ENCODE results near the gene YWHAH.
A peak's percentile ranks its signal among the peaks of the same experiment; 100 is the strongest.

YWHAH gene

DNA sequence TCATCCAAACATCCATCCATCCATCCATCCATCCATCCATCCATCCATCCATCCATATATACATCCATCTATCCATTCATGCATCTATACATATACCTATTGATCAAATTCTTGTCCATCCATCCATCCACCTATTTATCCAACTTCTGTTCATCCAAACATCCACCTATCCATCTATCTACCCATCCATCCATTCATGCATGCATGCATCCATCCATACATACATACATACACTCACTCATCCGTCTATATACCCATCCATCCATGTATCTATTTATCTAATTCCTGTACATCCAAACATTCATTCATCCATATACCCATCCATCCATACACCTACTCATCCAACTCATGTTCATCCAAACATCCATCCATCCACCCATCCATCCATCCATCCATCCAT lies 19.3 kb upstream of the YWHAH start:
- no peak overlapping the region for H3K9ac ChIP-seq (ENCODE audit: low read length)
- no peak overlapping the region for H3K4me2 ChIP-seq (ENCODE audit: low read length)
- 100% methylated on average over 1 of the region's 1 CpG for WGBS (ENCODE audit: extremely low coverage, insufficient coverage, low lambda C conversion rate)
- H4K8ac ChIP-seq (ENCODE audit: low read depth, low read length) = no peak overlapping the region
- no peaks in the 10 kb centered on the region for H3K36me3 ChIP-seq (ENCODE audit: control insufficient read depth, insufficient read depth, low read length)
- no peaks in the 10 kb centered on the region for H3K79me2 ChIP-seq (ENCODE audit: control insufficient read depth, insufficient read depth, low read length)
- H3K4me1 ChIP-seq (ENCODE audit: control insufficient read depth, low read depth, low read length) = no peaks in the 10 kb centered on the region
- no peak overlapping the region for H3K56ac ChIP-seq (ENCODE audit: low read length)
- H3K23ac ChIP-seq (ENCODE audit: low read length) = no peak overlapping the region
- H3K79me1 ChIP-seq (ENCODE audit: low read length) = no peaks in the 10 kb centered on the region
- H3K27ac ChIP-seq (ENCODE audit: low read depth, low read length) = no peak overlapping the region
- H3K4ac ChIP-seq (ENCODE audit: low read depth, low read length) = no peak overlapping the region
- no peak for DNase-seq
- H3K27me3 ChIP-seq (ENCODE audit: insufficient read depth, low read length, poor library complexity) = no peaks in the 10 kb centered on the region
- no peak overlapping the region for H3K18ac ChIP-seq (ENCODE audit: low read length)
- H2BK120ac ChIP-seq (ENCODE audit: low read depth, low read length) = no peak overlapping the region
- no peak overlapping the region for H2BK5ac ChIP-seq (ENCODE audit: low read length)
- no peak overlapping the region for H4K5ac ChIP-seq (ENCODE audit: low read length)
- H2AK5ac ChIP-seq (ENCODE audit: low read length) = no peak overlapping the region
- H2BK15ac ChIP-seq (replicated peaks; ENCODE audit: low read depth) = no peak overlapping the region
- H3K4me3 ChIP-seq (ENCODE audit: low read length) = no peak overlapping the region

DNA sequence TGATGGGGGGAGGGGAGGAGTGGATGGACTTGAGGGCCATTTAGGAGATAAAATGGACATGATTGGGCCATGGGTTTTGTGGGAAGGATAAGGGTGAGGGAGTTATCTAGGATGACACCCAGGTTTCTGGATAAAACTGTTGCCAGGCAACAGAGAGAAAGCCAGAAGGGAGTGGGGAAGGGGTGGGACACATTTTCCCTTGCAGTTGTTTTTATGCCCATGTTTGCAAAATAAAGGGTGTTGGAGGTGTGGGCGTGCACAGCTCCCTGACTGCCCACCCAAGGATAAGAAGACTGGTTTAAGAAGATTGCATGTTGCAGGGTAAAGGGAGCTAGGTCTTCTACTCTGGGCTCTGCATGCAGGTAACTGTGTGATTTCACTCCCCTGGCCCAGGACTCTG lies 18.3 kb upstream of the YWHAH start:
- no peaks in the 10 kb centered on the region for H3K27me3 ChIP-seq (ENCODE audit: insufficient read depth, low read length, poor library complexity)
- H3K36me3 ChIP-seq (ENCODE audit: control insufficient read depth, insufficient read depth, low read length) = no peaks in the 10 kb centered on the region
- no peak overlapping the region for H3K56ac ChIP-seq (ENCODE audit: low read length)
- H3K79me1 ChIP-seq (ENCODE audit: low read length) = no peaks in the 10 kb centered on the region
- no peak overlapping the region for H2BK15ac ChIP-seq (replicated peaks; ENCODE audit: low read depth)
- H3K18ac ChIP-seq (ENCODE audit: low read length) = no peak overlapping the region
- H3K4me1 ChIP-seq (ENCODE audit: control insufficient read depth, low read depth, low read length) = no peaks in the 10 kb centered on the region
- H3K4ac ChIP-seq (ENCODE audit: low read depth, low read length) = no peak overlapping the region
- no peak overlapping the region for H3K4me2 ChIP-seq (ENCODE audit: low read length)
- WGBS (ENCODE audit: extremely low coverage, insufficient coverage, low lambda C conversion rate) = no CpG with 5 or more reads among the region's 1 CpG
- no peak overlapping the region for H2AK5ac ChIP-seq (ENCODE audit: low read length)
- H3K23ac ChIP-seq (ENCODE audit: low read length) = no peak overlapping the region
- H2BK120ac ChIP-seq (ENCODE audit: low read depth, low read length) = no peak overlapping the region
- no peak overlapping the region for H2BK5ac ChIP-seq (ENCODE audit: low read length)
- no peaks in the 10 kb centered on the region for H3K79me2 ChIP-seq (ENCODE audit: control insufficient read depth, insufficient read depth, low read length)
- H4K5ac ChIP-seq (ENCODE audit: low read length) = no peak overlapping the region
- no peak overlapping the region for H3K27ac ChIP-seq (ENCODE audit: low read depth, low read length)
- H4K8ac ChIP-seq (ENCODE audit: low read depth, low read length) = no peak overlapping the region
- no peak overlapping the region for H3K4me3 ChIP-seq (ENCODE audit: low read length)
- DNase-seq = no peak
- H3K9ac ChIP-seq (ENCODE audit: low read length) = no peak overlapping the region

DNA sequence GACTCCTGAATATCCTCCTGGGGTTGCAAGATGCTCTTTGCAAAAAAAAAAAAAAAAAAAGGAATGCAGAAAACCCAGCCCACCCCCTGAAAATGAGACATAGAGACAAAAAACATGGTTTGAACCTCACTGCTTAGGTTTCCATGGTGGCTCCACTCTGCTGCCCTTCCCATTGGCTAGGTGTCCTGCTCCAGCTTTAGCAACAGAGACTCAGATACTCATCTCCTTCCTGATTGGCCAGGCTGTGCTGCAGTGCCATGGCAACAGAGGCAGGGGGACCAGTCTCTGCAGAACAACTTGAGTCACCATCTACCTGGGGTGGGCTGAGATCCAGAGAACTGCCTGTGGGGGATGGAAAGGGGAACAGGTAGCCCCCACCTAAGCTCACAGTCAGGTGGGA lies 17.4 kb upstream of the YWHAH start:
- Histone ChIP-seq H2BK120ac (ENCODE audit: low read depth, low read length) (no peak overlapping the region), H2BK5ac (ENCODE audit: low read length) (no peak overlapping the region), H3K36me3 (ENCODE audit: control insufficient read depth, insufficient read depth, low read length) (no peaks in the 10 kb centered on the region), H3K27ac (ENCODE audit: low read depth, low read length) (no peak overlapping the region), H3K79me2 (ENCODE audit: control insufficient read depth, insufficient read depth, low read length) (no peaks in the 10 kb centered on the region), H3K27me3 (ENCODE audit: insufficient read depth, low read length, poor library complexity) (no peaks in the 10 kb centered on the region), H4K8ac (ENCODE audit: low read depth, low read length) (no peak overlapping the region), H3K23ac (ENCODE audit: low read length) (no peak overlapping the region), H3K4me1 (ENCODE audit: control insufficient read depth, low read depth, low read length) (no peaks in the 10 kb centered on the region), H3K79me1 (ENCODE audit: low read length) (no peaks in the 10 kb centered on the region), H3K9ac (ENCODE audit: low read length) (no peak overlapping the region), H2BK15ac (replicated peaks; ENCODE audit: low read depth) (no peak overlapping the region), H4K5ac (ENCODE audit: low read length) (no peak overlapping the region), H3K4me3 (ENCODE audit: low read length) (no peak overlapping the region), H3K4ac (ENCODE audit: low read depth, low read length) (no peak overlapping the region), H3K18ac (ENCODE audit: low read length) (no peak overlapping the region), H3K4me2 (ENCODE audit: low read length) (no peak overlapping the region), H3K56ac (ENCODE audit: low read length) (no peak overlapping the region), H2AK5ac (ENCODE audit: low read length) (no peak overlapping the region)
- DNase-seq = peak; percentile 64

DNA sequence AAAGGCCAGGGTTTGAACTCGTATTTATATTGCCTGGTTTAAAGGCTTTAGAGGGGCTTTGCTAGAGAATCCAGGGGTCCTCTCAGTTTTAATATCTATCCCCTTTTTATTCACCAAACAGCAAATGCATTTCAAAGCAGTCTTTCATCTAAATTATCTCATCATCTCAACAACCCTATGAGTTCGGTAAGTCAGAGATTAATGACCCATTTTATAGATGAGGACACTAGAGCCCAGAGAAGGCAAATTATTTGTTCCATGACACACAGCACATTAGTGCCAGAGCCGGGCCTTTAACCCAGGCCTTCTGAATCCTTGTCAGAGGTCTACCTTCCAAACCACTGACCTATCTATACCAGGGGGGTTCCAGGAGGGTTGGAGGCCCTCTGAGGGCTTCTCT lies 16.8 kb upstream of the YWHAH start:
- no peaks in the 10 kb centered on the region for H3K79me1 ChIP-seq (ENCODE audit: low read length)
- no peak overlapping the region for H4K8ac ChIP-seq (ENCODE audit: low read depth, low read length)
- no peaks in the 10 kb centered on the region for H3K79me2 ChIP-seq (ENCODE audit: control insufficient read depth, insufficient read depth, low read length)
- H2BK120ac ChIP-seq (ENCODE audit: low read depth, low read length) = no peak overlapping the region
- H3K27me3 ChIP-seq (ENCODE audit: insufficient read depth, low read length, poor library complexity) = no peaks in the 10 kb centered on the region
- H2BK5ac ChIP-seq (ENCODE audit: low read length) = no peak overlapping the region
- no CpG with 5 or more reads among the region's 3 CpGs for WGBS (ENCODE audit: extremely low coverage, insufficient coverage, low lambda C conversion rate)
- no peak for DNase-seq
- no peak overlapping the region for H3K18ac ChIP-seq (ENCODE audit: low read length)
- no peak overlapping the region for H3K56ac ChIP-seq (ENCODE audit: low read length)
- no peak overlapping the region for H3K4me3 ChIP-seq (ENCODE audit: low read length)
- no peak overlapping the region for H3K27ac ChIP-seq (ENCODE audit: low read depth, low read length)
- no peak overlapping the region for H3K23ac ChIP-seq (ENCODE audit: low read length)
- no peak overlapping the region for H3K4me2 ChIP-seq (ENCODE audit: low read length)
- H3K36me3 ChIP-seq (ENCODE audit: control insufficient read depth, insufficient read depth, low read length) = no peaks in the 10 kb centered on the region
- H3K4ac ChIP-seq (ENCODE audit: low read depth, low read length) = no peak overlapping the region
- H4K5ac ChIP-seq (ENCODE audit: low read length) = no peak overlapping the region
- H2BK15ac ChIP-seq (replicated peaks; ENCODE audit: low read depth) = no peak overlapping the region
- H3K4me1 ChIP-seq (ENCODE audit: control insufficient read depth, low read depth, low read length) = no peaks in the 10 kb centered on the region
- H2AK5ac ChIP-seq (ENCODE audit: low read length) = no peak overlapping the region
- no peak overlapping the region for H3K9ac ChIP-seq (ENCODE audit: low read length)

DNA sequence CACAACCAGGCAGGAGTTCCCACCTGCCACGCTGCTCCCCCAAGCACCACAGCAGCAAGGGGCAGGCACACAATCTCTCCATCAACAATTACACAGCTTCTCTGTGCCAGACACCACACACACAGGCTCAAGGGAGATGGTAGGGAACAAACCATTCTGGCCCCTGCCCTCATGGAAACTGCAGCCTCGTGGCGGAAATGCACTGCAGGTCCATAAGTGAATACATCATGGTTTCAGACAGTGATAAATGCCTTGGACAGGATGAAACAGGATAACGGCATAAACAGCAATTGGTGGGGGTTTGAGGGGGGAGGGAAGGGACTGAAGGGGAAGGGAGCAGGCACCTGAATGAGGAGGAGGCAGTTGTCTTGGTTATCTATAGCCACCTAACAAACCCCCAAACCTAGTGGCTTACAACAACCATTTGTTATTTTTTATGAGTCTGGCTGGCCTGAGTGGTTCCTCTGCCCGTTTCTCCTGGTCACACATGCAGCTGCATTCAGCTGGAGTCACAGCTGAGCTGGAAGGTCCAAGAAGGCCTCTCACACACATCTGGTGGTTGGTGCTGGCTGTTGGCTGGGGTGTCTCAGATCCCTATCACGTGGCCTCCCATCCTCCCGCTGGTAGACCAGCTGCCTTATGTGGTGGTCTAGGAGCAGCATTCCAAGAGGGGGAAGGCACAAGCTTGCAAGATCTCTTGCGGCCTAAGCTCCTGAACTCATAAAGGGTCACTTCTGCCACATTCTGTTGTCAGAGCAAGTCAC lies 15.0 kb upstream of the YWHAH start:
- Histone ChIP-seq H4K5ac (ENCODE audit: low read length) (no peak overlapping the region), H2BK120ac (ENCODE audit: low read depth, low read length) (no peak overlapping the region), H3K27ac (ENCODE audit: low read depth, low read length) (no peak overlapping the region), H3K18ac (ENCODE audit: low read length) (no peak overlapping the region), H3K79me2 (ENCODE audit: control insufficient read depth, insufficient read depth, low read length) (no peaks in the 10 kb centered on the region), H3K27me3 (ENCODE audit: insufficient read depth, low read length, poor library complexity) (no peaks in the 10 kb centered on the region), H2BK5ac (ENCODE audit: low read length) (no peak overlapping the region), H2AK5ac (ENCODE audit: low read length) (no peak overlapping the region), H2BK15ac (replicated peaks; ENCODE audit: low read depth) (no peak overlapping the region), H3K23ac (ENCODE audit: low read length) (no peak overlapping the region), H3K9ac (ENCODE audit: low read length) (no peak overlapping the region), H3K56ac (ENCODE audit: low read length) (no peak overlapping the region), H3K4me3 (ENCODE audit: low read length) (no peak overlapping the region), H3K4me2 (ENCODE audit: low read length) (no peak overlapping the region), H3K36me3 (ENCODE audit: control insufficient read depth, insufficient read depth, low read length) (no peaks in the 10 kb centered on the region), H3K4me1 (ENCODE audit: control insufficient read depth, low read depth, low read length) (no peaks in the 10 kb centered on the region), H3K79me1 (ENCODE audit: low read length) (no peaks in the 10 kb centered on the region), H4K8ac (ENCODE audit: low read depth, low read length) (no peak overlapping the region), H3K4ac (ENCODE audit: low read depth, low read length) (no peak overlapping the region)
- WGBS (ENCODE audit: extremely low coverage, insufficient coverage, low lambda C conversion rate) = no CpG with 5 or more reads among the region's 8 CpGs
- DNase-seq = no peak

DNA sequence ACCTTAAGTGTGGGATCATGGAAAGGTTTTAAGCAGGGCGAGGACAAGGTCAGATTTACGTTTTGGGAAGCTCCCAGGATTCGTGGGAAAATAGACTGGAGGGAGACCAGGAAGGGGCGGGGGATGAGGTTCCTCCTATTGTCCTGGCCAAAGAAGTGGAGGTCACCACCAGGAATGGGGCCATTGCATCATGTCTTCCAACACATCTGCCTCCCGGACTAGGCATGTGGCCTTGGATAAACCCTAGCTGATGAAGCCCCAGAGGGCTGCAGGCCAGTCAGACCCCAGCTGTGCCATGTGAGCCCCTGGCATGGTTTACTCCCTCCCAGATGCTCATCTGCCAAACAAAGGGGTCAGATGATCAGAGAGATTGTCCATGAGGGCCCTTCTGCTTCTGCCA lies 11.5 kb upstream of the YWHAH start:
- H3K18ac ChIP-seq (ENCODE audit: low read length) = no peak overlapping the region
- H3K79me1 ChIP-seq (ENCODE audit: low read length) = no peaks in the 10 kb centered on the region
- DNase-seq = no peak
- H3K4me2 ChIP-seq (ENCODE audit: low read length) = no peak overlapping the region
- no peaks in the 10 kb centered on the region for H3K27me3 ChIP-seq (ENCODE audit: insufficient read depth, low read length, poor library complexity)
- no peak overlapping the region for H2BK15ac ChIP-seq (replicated peaks; ENCODE audit: low read depth)
- no CpG with 5 or more reads among the region's 5 CpGs for WGBS (ENCODE audit: extremely low coverage, insufficient coverage, low lambda C conversion rate)
- no peaks in the 10 kb centered on the region for H3K79me2 ChIP-seq (ENCODE audit: control insufficient read depth, insufficient read depth, low read length)
- H4K8ac ChIP-seq (ENCODE audit: low read depth, low read length) = no peak overlapping the region
- no peak overlapping the region for H4K5ac ChIP-seq (ENCODE audit: low read length)
- H3K4me1 ChIP-seq (ENCODE audit: control insufficient read depth, low read depth, low read length) = no peaks in the 10 kb centered on the region
- H3K27ac ChIP-seq (ENCODE audit: low read depth, low read length) = no peak overlapping the region
- H3K23ac ChIP-seq (ENCODE audit: low read length) = no peak overlapping the region
- no peak overlapping the region for H3K4ac ChIP-seq (ENCODE audit: low read depth, low read length)
- H2BK5ac ChIP-seq (ENCODE audit: low read length) = no peak overlapping the region
- H2BK120ac ChIP-seq (ENCODE audit: low read depth, low read length) = no peak overlapping the region
- no peak overlapping the region for H3K9ac ChIP-seq (ENCODE audit: low read length)
- no peak overlapping the region for H2AK5ac ChIP-seq (ENCODE audit: low read length)
- H3K36me3 ChIP-seq (ENCODE audit: control insufficient read depth, insufficient read depth, low read length) = no peaks in the 10 kb centered on the region
- H3K4me3 ChIP-seq (ENCODE audit: low read length) = no peak overlapping the region
- H3K56ac ChIP-seq (ENCODE audit: low read length) = no peak overlapping the region
